ENCODE results near the gene NLRP5.

The NLRP5 gene

DNA sequence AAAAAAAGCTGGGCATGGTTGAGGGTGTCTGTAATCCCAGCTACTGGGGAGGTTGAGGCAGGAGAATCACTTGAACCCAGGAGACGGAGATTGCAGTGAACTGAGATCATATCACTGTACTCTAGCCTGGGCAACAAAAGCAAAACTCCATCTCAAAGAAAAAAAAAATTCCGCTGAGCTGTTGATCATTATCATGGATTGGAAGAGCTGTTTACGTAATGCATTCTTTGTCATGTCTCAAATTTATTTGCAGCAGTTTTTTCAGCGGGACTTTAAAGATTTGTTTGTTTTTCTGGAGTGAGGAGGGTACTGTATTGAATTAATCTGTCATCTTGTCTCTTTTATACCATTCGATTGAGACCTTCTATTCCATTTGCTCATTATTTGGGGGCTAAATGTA lies 4.3 kb downstream of the NLRP5 start:
- no peak overlapping the region for H2AFZ ChIP-seq (ENCODE audit: low read length)
- no peaks in the 10 kb centered on the region for H3K4me1 ChIP-seq (ENCODE audit: insufficient read depth, low read length, poor library complexity, severe bottlenecking)
- no peaks in the 10 kb centered on the region for H4K20me1 ChIP-seq (ENCODE audit: insufficient read depth, low read length, poor library complexity, severe bottlenecking)
- H3K79me2 ChIP-seq (ENCODE audit: insufficient read depth, low read length), result no peaks in the 10 kb centered on the region
- no peaks in the 10 kb centered on the region for H3K27me3 ChIP-seq (ENCODE audit: insufficient read depth, low read length, poor library complexity, severe bottlenecking)
- H3K9me2 ChIP-seq (replicated peaks; ENCODE audit: low read depth, low read length), result no peaks in the 10 kb centered on the region
- TF ChIP-seq CTCF (conservative IDR thresholded peaks at IDR 0.05; ENCODE audit: low read length) (no peak), EZH2phosphoT487 (IDR thresholded peaks at IDR 0.05; ENCODE audit: borderline replicate concordance) (no peak)
- H3F3A ChIP-seq (ENCODE audit: low read depth), result no peaks in the 10 kb centered on the region
- H3K9me3 ChIP-seq (ENCODE audit: insufficient read depth, low read depth, low read length), result no peaks in the 10 kb centered on the region; the same call in 1 of the 2 replicates
- H3K36me3 ChIP-seq (ENCODE audit: insufficient read depth, low read length), result no peaks in the 10 kb centered on the region
- no peak overlapping the region for H3K9ac ChIP-seq (ENCODE audit: low read depth, low read length, poor library complexity, severe bottlenecking)
- no peak overlapping the region for H3K4me3 ChIP-seq (ENCODE audit: low read length, poor library complexity, severe bottlenecking)
- no peak overlapping the region for H3K4me2 ChIP-seq (ENCODE audit: low read depth, low read length, poor library complexity, severe bottlenecking)

GRCh38 chr19:55993492-55993891 lies 6.9 kb downstream of the NLRP5 start:
- Histone ChIP-seq H3K4me1 (ENCODE audit: insufficient read depth, low read length, poor library complexity, severe bottlenecking) (no peaks in the 10 kb centered on the region), H4K20me1 (ENCODE audit: insufficient read depth, low read length, poor library complexity, severe bottlenecking) (no peaks in the 10 kb centered on the region), H3K9ac (ENCODE audit: low read depth, low read length, poor library complexity, severe bottlenecking) (no peak overlapping the region), H3K9me2 (replicated peaks; ENCODE audit: low read depth, low read length) (no peaks in the 10 kb centered on the region), H3K27me3 (ENCODE audit: insufficient read depth, low read length, poor library complexity, severe bottlenecking) (no peaks in the 10 kb centered on the region), H2AFZ (ENCODE audit: low read length) (no peak overlapping the region), H3K4me3 (ENCODE audit: low read length, poor library complexity, severe bottlenecking) (no peak overlapping the region), H3K36me3 (ENCODE audit: insufficient read depth, low read length) (no peaks in the 10 kb centered on the region), H3K9me3 (ENCODE audit: insufficient read depth, low read depth, low read length) (no peaks in the 10 kb centered on the region; the same call in 1 of the 2 replicates), H3K4me2 (ENCODE audit: low read depth, low read length, poor library complexity, severe bottlenecking) (no peak overlapping the region), H3K79me2 (ENCODE audit: insufficient read depth, low read length) (no peaks in the 10 kb centered on the region), H3F3A (ENCODE audit: low read depth) (no peaks in the 10 kb centered on the region)
- TF ChIP-seq CTCF (conservative IDR thresholded peaks at IDR 0.05; ENCODE audit: low read length) (no peak), EZH2phosphoT487 (IDR thresholded peaks at IDR 0.05; ENCODE audit: borderline replicate concordance) (no peak)

DNA sequence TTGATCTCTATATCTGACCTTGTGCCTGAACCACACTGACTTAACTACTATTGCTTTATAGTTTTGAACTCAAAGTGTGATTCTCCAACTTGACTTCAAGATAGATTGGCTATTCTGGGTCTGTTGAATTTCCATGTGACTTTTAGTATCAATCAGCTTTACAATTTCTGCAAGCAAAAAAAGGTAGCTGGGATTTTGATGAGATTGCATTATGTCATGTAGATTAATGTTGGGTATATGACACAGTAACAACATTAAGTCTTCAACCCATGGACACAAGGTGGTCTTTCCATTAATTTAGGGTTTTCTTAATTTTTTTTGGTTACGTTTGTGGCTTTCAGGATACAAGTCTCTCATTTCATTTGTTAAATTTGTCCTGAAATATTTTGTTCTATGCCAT lies 28.2 kb downstream of the NLRP5 start:
- Histone ChIP-seq H4K20me1 (ENCODE audit: insufficient read depth, low read length, poor library complexity, severe bottlenecking) (no peaks in the 10 kb centered on the region), H3K36me3 (ENCODE audit: insufficient read depth, low read length) (no peaks in the 10 kb centered on the region), H3K4me2 (ENCODE audit: low read depth, low read length, poor library complexity, severe bottlenecking) (no peak overlapping the region), H3K9me2 (replicated peaks; ENCODE audit: low read depth, low read length) (no peaks in the 10 kb centered on the region), H3F3A (ENCODE audit: low read depth) (no peaks in the 10 kb centered on the region), H3K4me1 (ENCODE audit: insufficient read depth, low read length, poor library complexity, severe bottlenecking) (no peaks in the 10 kb centered on the region), H3K9ac (ENCODE audit: low read depth, low read length, poor library complexity, severe bottlenecking) (no peak overlapping the region), H3K4me3 (ENCODE audit: low read length, poor library complexity, severe bottlenecking) (no peak overlapping the region), H3K27me3 (ENCODE audit: insufficient read depth, low read length, poor library complexity, severe bottlenecking) (no peaks in the 10 kb centered on the region), H3K79me2 (ENCODE audit: insufficient read depth, low read length) (no peaks in the 10 kb centered on the region), H2AFZ (ENCODE audit: low read length) (no peak overlapping the region), H3K9me3 (ENCODE audit: insufficient read depth, low read depth, low read length) (no peaks in the 10 kb centered on the region)
- TF ChIP-seq EZH2phosphoT487 (IDR thresholded peaks at IDR 0.05; ENCODE audit: borderline replicate concordance) (no peak), CTCF (conservative IDR thresholded peaks at IDR 0.05; ENCODE audit: low read length) (no peak)

Data from Loucy (cell line).